ENCODE measurements around the gene TEX26. TPM values are rescaled to one million over a fixed set of nuclear protein-coding genes. Genes with fewer than 3 reads are reported as not detected.

TEX26 gene
- total and polyA plus RNA-seq, 2 donors (not counting 1 experiment from before 2014, with no cell fraction given), result 0.22 to 0.66 TPM

GRCh38 chr13:30900952-30901749 lies 31.3 kb upstream of the TEX26 start:
- no peak overlapping the region for H3K9ac ChIP-seq (ENCODE audit: insufficient read depth, low read length)
- no peaks in the 10 kb centered on the region for H3K27me3 ChIP-seq (ENCODE audit: control insufficient read depth, insufficient read depth, low read length)
- no peak for DNase-seq (ENCODE audit: low read depth in 2 of 2)
- no peak overlapping the region for H3K4me2 ChIP-seq (ENCODE audit: extremely low read depth, insufficient read depth, low read length)
- peaks cover 13% of the 10 kb centered on the region for H3K4me1 ChIP-seq (ENCODE audit: control insufficient read depth, extremely low read depth, insufficient read depth, low read length)
- TF ChIP-seq EZH2 (IDR thresholded peaks at IDR 0.05; ENCODE audit: low read length, missing control alignments) (no peak), CTCF (conservative IDR thresholded peaks at IDR 0.05 in 1 of 2, IDR thresholded peaks at IDR 0.05 in 1 of 2; ENCODE audit: low read depth in 1 of 2, low read length in 2 of 2) (no peak)
- no peak overlapping the region for H3K4me3 ChIP-seq (replicated peaks in 1 of 4; ENCODE audit: control extremely low read depth in 1 of 4, insufficient read depth in 1 of 4, low read depth in 3 of 4, low read length in 4 of 4)
- no peaks in the 10 kb centered on the region for H3K36me3 ChIP-seq (ENCODE audit: control insufficient read depth, insufficient read depth, low read length)
- H4K20me1 ChIP-seq (ENCODE audit: control insufficient read depth, extremely low read depth, insufficient read depth, low read length), result no peaks in the 10 kb centered on the region
- no peaks in the 10 kb centered on the region for H3K79me2 ChIP-seq (ENCODE audit: control insufficient read depth, insufficient read depth, low read length)
- no peaks in the 10 kb centered on the region for H3K9me3 ChIP-seq (ENCODE audit: control insufficient read depth, insufficient read depth, low read depth, low read length)
- no peak overlapping the region for H3K27ac ChIP-seq (ENCODE audit: insufficient read depth, low read length)
- H2AFZ ChIP-seq (ENCODE audit: low read length), result no peak overlapping the region

- Histone ChIP-seq H3K79me2 (ENCODE audit: control insufficient read depth, insufficient read depth, low read length) (peaks cover 3% of the 10 kb centered on the region), H3K27me3 (ENCODE audit: control insufficient read depth, insufficient read depth, low read length) (no peaks in the 10 kb centered on the region), H3K4me3 (replicated peaks in 1 of 4; ENCODE audit: control extremely low read depth in 1 of 4, insufficient read depth in 1 of 4, low read depth in 3 of 4, low read length in 4 of 4) (no peak overlapping the region), H3K9me3 (ENCODE audit: control insufficient read depth, insufficient read depth, low read depth, low read length) (no peaks in the 10 kb centered on the region), H2AFZ (ENCODE audit: low read length) (no peak overlapping the region), H3K4me2 (ENCODE audit: extremely low read depth, insufficient read depth, low read length) (no peak overlapping the region), H3K9ac (ENCODE audit: insufficient read depth, low read length) (no peak overlapping the region), H3K27ac (ENCODE audit: insufficient read depth, low read length) (no peak overlapping the region), H4K20me1 (ENCODE audit: control insufficient read depth, extremely low read depth, insufficient read depth, low read length) (no peaks in the 10 kb centered on the region), H3K36me3 (ENCODE audit: control insufficient read depth, insufficient read depth, low read length) (no peaks in the 10 kb centered on the region), H3K4me1 (ENCODE audit: control insufficient read depth, extremely low read depth, insufficient read depth, low read length) (peaks cover 11% of the 10 kb centered on the region)
- no peak for DNase-seq (ENCODE audit: low read depth in 2 of 2)
- TF ChIP-seq EZH2 (IDR thresholded peaks at IDR 0.05; ENCODE audit: low read length, missing control alignments) (no peak), CTCF (conservative IDR thresholded peaks at IDR 0.05 in 1 of 2, IDR thresholded peaks at IDR 0.05 in 1 of 2; ENCODE audit: low read depth in 1 of 2, low read length in 2 of 2) (no peak)
Observed at GRCh38 chr13:30904043-30904442, 28.4 kb upstream of the TEX26 start.

GRCh38 chr13:30905932-30906383 lies 26.5 kb upstream of the TEX26 start, which contains the start of gene MEDAG:
TSS of gene MEDAG (plus strand) at chr13:30906271. CDS start at chr13:30906516, 245 bp downstream.
- H3K27ac ChIP-seq (ENCODE audit: insufficient read depth, low read length), result peak within 1 kb of the TSS; percentile 40

More at GRCh38 chr13:30905932-30906383, 26.5 kb upstream of the TEX26 start, which contains the start of gene MEDAG:
- peak; percentile 78 to 82 for DNase-seq (ENCODE audit: low read depth in 2 of 2)
- no peaks in the 10 kb centered on the region for H3K27me3 ChIP-seq (ENCODE audit: control insufficient read depth, insufficient read depth, low read length)
- peak within 1 kb of the TSS; percentile 10 for H2AFZ ChIP-seq (ENCODE audit: low read length)
- H3K4me1 ChIP-seq (ENCODE audit: control insufficient read depth, extremely low read depth, insufficient read depth, low read length), result peaks cover 8% of the 10 kb centered on the region
- no peak for TF ChIP-seq EZH2 (IDR thresholded peaks at IDR 0.05; ENCODE audit: low read length, missing control alignments)
- no peak for TF ChIP-seq CTCF (conservative IDR thresholded peaks at IDR 0.05 in 1 of 2, IDR thresholded peaks at IDR 0.05 in 1 of 2; ENCODE audit: low read depth in 1 of 2, low read length in 2 of 2)
- H3K9me3 ChIP-seq (ENCODE audit: control insufficient read depth, insufficient read depth, low read depth, low read length), result no peaks in the 10 kb centered on the region
- no peaks in the 10 kb centered on the region for H3K36me3 ChIP-seq (ENCODE audit: control insufficient read depth, insufficient read depth, low read length)
- H3K4me2 ChIP-seq (ENCODE audit: extremely low read depth, insufficient read depth, low read length), result peak within 1 kb of the TSS; percentile 54
- H3K4me3 ChIP-seq (replicated peaks in 1 of 4; ENCODE audit: control extremely low read depth in 1 of 4, insufficient read depth in 1 of 4, low read depth in 3 of 4, low read length in 4 of 4), result peak within 1 kb of the TSS; percentile 20 to 56 (median 41)
- peaks cover 3% of the 10 kb centered on the region for H3K79me2 ChIP-seq (ENCODE audit: control insufficient read depth, insufficient read depth, low read length)
- H3K9ac ChIP-seq (ENCODE audit: insufficient read depth, low read length), result peak within 1 kb of the TSS; percentile 79
- H4K20me1 ChIP-seq (ENCODE audit: control insufficient read depth, extremely low read depth, insufficient read depth, low read length), result no peaks in the 10 kb centered on the region

Measured in fibroblast of lung (primary cell).